DND-41 (cell line): ENCODE results near the gene DHRS3.

Source experiments
- CTCF ChIP-seq: IDR thresholded peaks from 2 replicates; pipeline ENCODE4 v1.5.1; 2012; ENCODE audit warnings: borderline replicate concordance, low read length, moderate library complexity, mild to moderate bottlenecking; ENCODE audit not compliant: poor library complexity, severe bottlenecking; ENCODE audit errors: extremely low read depth
- EZH2 ChIP-seq: IDR thresholded peaks from 3 replicates; pipeline ENCODE4 v1.6.1; 2012; ENCODE audit warnings: borderline replicate concordance, low read depth, mild to moderate bottlenecking, moderate library complexity, low read length, inconsistent platforms; ENCODE audit not compliant: severe bottlenecking

GRCh38 chr1:12603224-12603623, 14.8 kb downstream of the DHRS3 start:
- no peak for TF ChIP-seq CTCF
- TF ChIP-seq EZH2 = no peak
